NCI-H1417 (cell line): ENCODE measurements around the gene SPINK5.
A peak's percentile ranks its signal among the peaks of the same experiment; 100 is the strongest.

Experiments
- DNase-seq, 3 experiments: peaks; one replicate each; lab custom pipeline; 2025; lab: John Stamatoyannopoulos, UW

The SPINK5 gene

GRCh38 chr5:148177207-148177606 lies 113.4 kb downstream of the SPINK5 start:
- DNase-seq: no peak

- peak; percentile 29 to 76 (median 36) for DNase-seq
Observed at GRCh38 chr5:148179234-148179824, 115.5 kb downstream of the SPINK5 start.

- no peak for DNase-seq
Observed at GRCh38 chr5:148186248-148187003, 122.6 kb downstream of the SPINK5 start.
